SK-N-DZ (cell line): Measurements from ENCODE around the gene GLIPR1L1.

Source experiments
- DNase-seq: peaks from one replicate; pipeline ENCODE4 v3.0.0-alpha.2; 2015; ENCODE audit warnings: low spot score

The GLIPR1L1 gene

GRCh38 chr12:75349946-75350345 lies 15.5 kb downstream of the GLIPR1L1 start:
- no peak for DNase-seq

- no peak for DNase-seq
Observed at GRCh38 chr12:75350413-75350812, 15.9 kb downstream of the GLIPR1L1 start.

GRCh38 chr12:75354011-75354410 lies 19.5 kb downstream of the GLIPR1L1 start:
- no peak for DNase-seq

- DNase-seq: no peak
Observed at GRCh38 chr12:75360920-75361319, 26.4 kb downstream of the GLIPR1L1 start.

GRCh38 chr12:75361408-75361807 lies 26.9 kb downstream of the GLIPR1L1 start:
- DNase-seq: no peak

- DNase-seq: no peak
Observed at GRCh38 chr12:75364919-75365318, 30.4 kb downstream of the GLIPR1L1 start.

- DNase-seq: no peak
Observed at GRCh38 chr12:75366629-75367028, 32.2 kb downstream of the GLIPR1L1 start.

GRCh38 chr12:75374971-75375370 lies 40.5 kb downstream of the GLIPR1L1 start:
- DNase-seq: no peak

GRCh38 chr12:75378354-75378753 lies 43.9 kb downstream of the GLIPR1L1 start:
- DNase-seq: no peak

- peak; percentile 62 for DNase-seq
Observed at GRCh38 chr12:75389061-75389460, 54.6 kb downstream of the GLIPR1L1 start.

GRCh38 chr12:75389706-75390105 lies 55.2 kb downstream of the GLIPR1L1 start:
- peak; percentile 7 for DNase-seq

- DNase-seq: no peak
Observed at GRCh38 chr12:75390156-75390898, 55.9 kb downstream of the GLIPR1L1 start.

- DNase-seq: peak; percentile 99
Observed at GRCh38 chr12:75390899-75391538, 56.5 kb downstream of the GLIPR1L1 start, which contains the start of gene GLIPR1L2. Gene GLIPR1L2 (plus strand): TSS chr12:75391089. CDS start chr12:75391117, 28 bp downstream.

- no peak for DNase-seq
Observed at GRCh38 chr12:75404231-75404630, 69.8 kb downstream of the GLIPR1L1 start.

- DNase-seq: no peak
Observed at GRCh38 chr12:75407683-75408082, 73.2 kb downstream of the GLIPR1L1 start.

GRCh38 chr12:75409830-75410229 lies 75.4 kb downstream of the GLIPR1L1 start:
- no peak for DNase-seq

- no peak for DNase-seq
Observed at GRCh38 chr12:75414671-75415070, 80.2 kb downstream of the GLIPR1L1 start.

GRCh38 chr12:75419841-75420240 lies 85.4 kb downstream of the GLIPR1L1 start:
- no peak for DNase-seq
